Activated naive CD8-positive, alpha-beta T cell treated with anti-CD3 and anti-CD28 coated beads, Interleukin-2, amount 50 U/mL, for 24 hours (primary cell): Measurements from ENCODE around the gene B3GNT2.
"Not testable (repeated sequence)": the region's sequence is repeated elsewhere in the genome, so short reads cannot be mapped to it uniquely, and the experiment has no call there.

ENCODE experiments used
- ATAC-seq: fragments of 150-1000 bp; cut with Tn5 transposase; one replicate; pipeline ENCODE4 v1.10.0; 2021
- DNase-seq: peaks from one replicate; pipeline ENCODE4 v3.0.0; 2021
- H3K27ac Mint-ChIP-seq: one replicate; pipeline ENCODE4 v1.8.0; 2021; ENCODE audit warnings: mild to moderate bottlenecking, mixed read lengths
- H3K27me3 Mint-ChIP-seq: one replicate; pipeline ENCODE4 v1.8.0; 2021; ENCODE audit warnings: mixed read lengths
- H3K36me3 Mint-ChIP-seq: one replicate; pipeline ENCODE4 v1.8.0; 2021; ENCODE audit warnings: low read depth, mixed read lengths
- H3K4me1 Mint-ChIP-seq: one replicate; pipeline ENCODE4 v1.8.0; 2021; ENCODE audit warnings: mixed read lengths
- H3K4me3 Mint-ChIP-seq: one replicate; pipeline ENCODE4 v1.8.0; 2021; ENCODE audit warnings: mild to moderate bottlenecking, moderate library complexity, mixed read lengths
- H3K9me3 Mint-ChIP-seq: one replicate; pipeline ENCODE4 v1.8.0; 2021; ENCODE audit warnings: mixed read lengths

The B3GNT2 gene

DNA sequence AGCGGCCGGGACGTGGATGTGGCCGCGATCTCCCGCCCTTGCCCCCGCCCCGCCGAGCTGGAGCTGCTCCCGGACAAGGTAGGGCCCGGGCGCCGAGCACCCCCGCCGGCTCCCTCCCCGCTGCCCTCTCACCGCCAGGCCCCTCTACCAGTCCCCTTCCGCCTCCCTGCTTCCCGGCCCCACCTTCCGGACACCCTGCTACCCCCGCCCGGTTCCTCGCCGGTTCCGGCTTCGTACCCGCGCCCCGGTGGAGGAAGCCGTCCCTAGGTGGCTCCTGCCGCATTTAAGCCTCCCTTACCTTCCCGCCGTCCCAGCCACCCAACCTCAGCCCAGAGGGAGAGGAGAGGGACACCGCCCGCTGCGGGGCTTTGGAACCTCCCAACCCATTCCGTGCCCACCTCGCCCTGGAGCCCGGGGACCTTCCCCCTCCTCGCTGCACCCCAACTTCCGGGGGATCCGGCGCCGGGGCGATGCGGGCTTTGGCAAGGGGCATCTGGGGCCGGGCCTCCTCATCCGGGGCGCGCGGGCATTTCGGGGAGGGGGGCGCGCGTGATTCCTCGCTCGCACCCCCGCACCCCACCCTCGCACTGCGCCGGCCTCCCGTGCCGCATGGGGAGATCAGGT, 475 bp downstream of the B3GNT2 start:
- no peaks in the 10 kb centered on the region for H3K9me3 Mint-ChIP-seq
- DNase-seq (peak; percentile 67), ATAC-seq (peak; percentile 39)
- peak overlapping the region; percentile 83 for H3K4me3 Mint-ChIP-seq
- peaks cover 10% of the 10 kb centered on the region for H3K36me3 Mint-ChIP-seq
- H3K27me3 Mint-ChIP-seq, result no peaks in the 10 kb centered on the region
- H3K27ac Mint-ChIP-seq, result peak overlapping the region; percentile 83
- peaks cover 35% of the 10 kb centered on the region for H3K4me1 Mint-ChIP-seq

DNA sequence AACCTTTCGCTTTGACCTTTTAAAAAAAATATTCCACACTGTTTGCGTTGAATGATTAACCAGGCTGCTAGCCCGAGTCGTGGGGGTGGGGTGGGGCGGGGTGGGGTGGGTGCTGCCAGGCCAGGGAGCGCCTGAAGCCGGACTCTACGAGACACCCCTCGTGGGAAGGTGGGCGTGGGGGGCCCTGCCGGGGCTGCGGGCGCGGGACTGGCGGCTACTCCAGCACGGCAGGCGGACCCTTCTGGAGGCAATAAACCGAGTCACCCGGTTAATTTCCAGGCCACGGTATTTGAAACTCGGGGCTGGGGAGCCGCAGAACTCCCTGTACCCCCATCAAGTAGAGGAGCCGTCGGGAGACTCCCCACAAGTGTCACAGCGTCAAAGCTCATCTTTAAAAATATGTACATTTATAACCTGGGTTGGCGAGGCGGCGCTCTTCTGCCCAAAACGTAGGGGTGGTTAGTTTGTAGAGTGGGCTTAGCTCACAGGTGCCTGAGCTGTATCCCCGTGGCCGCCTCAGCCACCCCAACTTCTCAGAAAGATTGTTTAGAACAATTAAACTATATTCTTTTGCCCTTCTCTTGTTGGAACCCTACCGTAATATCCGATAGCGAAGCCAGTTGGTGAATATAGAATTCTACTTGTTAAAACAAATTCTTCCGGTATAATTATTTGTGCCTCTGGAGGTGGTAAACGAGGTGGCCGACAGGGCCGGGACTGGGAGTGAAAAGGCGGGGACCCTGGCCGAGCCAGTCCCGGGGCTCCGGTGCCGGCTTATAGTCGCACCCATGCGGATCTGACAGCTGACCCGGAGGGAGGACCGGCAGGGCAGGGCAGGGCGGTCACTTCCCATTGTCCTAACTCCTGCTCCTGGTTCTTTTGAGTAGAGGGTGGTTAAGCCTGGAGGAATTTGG, 1.4 kb downstream of the B3GNT2 start:
- H3K36me3 Mint-ChIP-seq, result peaks cover 10% of the 10 kb centered on the region
- peak overlapping the region; percentile 83 for H3K4me3 Mint-ChIP-seq
- H3K27ac Mint-ChIP-seq, result peak overlapping the region; percentile 93
- H3K9me3 Mint-ChIP-seq, result no peaks in the 10 kb centered on the region
- peak; percentile 53 for DNase-seq
- peaks cover 44% of the 10 kb centered on the region for H3K4me1 Mint-ChIP-seq
- ATAC-seq, result peak; percentile 17
- no peaks in the 10 kb centered on the region for H3K27me3 Mint-ChIP-seq

DNA sequence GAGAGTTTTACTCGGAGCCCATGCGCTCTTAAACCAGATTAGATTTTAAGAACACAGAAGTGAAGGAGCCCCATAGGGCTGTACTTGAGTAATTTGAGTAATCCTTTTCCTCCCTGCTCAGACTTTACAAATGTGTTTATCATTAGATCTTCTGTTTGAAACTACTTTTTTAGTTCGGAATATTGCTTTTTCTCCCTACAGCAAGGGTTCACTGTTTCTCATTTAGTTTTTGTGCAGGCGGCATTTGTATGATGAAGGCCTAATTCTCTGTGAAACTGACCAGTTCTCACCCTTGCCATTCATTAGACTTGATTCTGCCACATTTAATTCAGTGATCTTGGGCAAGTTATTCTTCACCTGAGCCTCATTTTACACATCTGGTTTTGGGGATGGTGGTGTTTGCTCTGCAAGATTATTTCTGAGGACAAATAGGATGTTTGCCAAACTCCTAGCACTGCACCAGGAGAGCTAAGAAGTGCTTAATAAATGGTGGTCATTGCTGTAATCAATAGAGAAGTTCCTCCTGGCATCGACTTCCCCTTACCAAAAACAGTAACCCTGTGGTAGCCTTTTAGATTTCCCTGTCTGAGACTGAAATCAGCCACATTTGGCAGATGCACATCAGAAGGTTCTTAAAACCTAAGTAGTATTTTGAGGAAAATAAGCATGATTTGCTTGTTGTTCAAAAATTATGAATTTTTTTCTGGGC, 2.2 kb downstream of the B3GNT2 start:
- peak overlapping the region; percentile 93 for H3K27ac Mint-ChIP-seq
- no peak for ATAC-seq

DNA sequence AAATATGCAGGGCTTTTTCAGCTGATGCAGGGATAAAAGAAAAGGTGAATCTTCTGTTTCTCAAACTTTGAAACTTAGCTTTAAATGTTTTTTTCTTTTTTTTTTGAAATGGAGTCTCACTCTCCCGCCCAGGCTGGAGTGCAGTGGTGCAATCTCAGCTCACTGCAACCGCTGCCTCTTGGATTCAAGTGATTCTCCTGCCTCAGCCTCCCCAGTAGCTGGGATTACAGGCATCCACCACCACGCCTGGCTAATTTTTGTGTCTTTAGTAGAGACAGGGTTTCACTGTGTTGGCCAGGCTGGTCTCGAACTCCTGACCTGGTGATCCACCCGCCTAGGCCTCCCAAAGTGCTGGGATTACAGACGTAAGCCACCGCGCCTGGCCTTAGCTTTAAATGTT, 2.9 kb downstream of the B3GNT2 start:
- Mint-ChIP-seq H3K27ac (peak overlapping the region; percentile 93), H3K36me3 (peaks cover 16% of the 10 kb centered on the region), H3K4me3 (peak overlapping the region; percentile 83), H3K4me1 (peaks cover 60% of the 10 kb centered on the region)
- not testable (repeated sequence) for H3K27me3 Mint-ChIP-seq, H3K9me3 Mint-ChIP-seq, DNase-seq, ATAC-seq

More for the DNA sequence above, 2.2 kb downstream of the B3GNT2 start:
- DNase-seq, result no peak
- peaks cover 14% of the 10 kb centered on the region for H3K36me3 Mint-ChIP-seq
- peaks cover 52% of the 10 kb centered on the region for H3K4me1 Mint-ChIP-seq
- H3K9me3 Mint-ChIP-seq, result no peaks in the 10 kb centered on the region
- no peaks in the 10 kb centered on the region for H3K27me3 Mint-ChIP-seq
- H3K4me3 Mint-ChIP-seq, result peak overlapping the region; percentile 83

DNA sequence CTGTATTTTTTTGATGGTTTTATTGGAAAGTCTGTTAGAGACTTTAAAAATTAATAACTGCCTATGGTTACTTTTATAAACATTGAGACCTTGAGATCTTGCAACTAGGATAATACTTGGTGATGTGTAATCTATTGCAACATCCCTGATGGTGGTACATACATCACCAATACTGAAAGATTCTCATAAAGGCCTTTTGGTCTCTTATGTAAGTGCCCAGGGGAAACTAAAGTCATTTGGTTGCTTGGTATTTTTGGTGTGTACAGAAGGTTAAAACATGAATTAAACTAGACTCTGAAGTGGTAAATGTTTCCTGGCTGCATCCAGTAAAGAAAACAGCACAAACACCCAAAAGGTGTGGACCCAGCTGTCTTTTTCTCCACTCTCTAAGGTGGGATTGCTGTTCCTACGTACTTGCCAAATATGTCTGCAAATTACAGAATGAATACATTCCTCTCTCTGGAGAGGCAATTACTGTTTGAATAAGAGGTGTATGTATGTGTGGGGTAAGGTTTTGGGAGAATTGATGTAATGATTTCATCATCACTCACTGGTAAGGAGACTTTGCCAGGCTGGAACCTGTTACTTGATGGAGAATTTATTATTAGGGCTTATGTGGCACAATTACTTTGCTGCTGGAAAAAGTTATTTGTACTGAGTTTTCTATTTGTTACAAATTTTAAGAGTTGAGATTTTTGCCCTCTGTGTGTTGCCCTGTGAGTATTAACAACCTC, 3.6 kb downstream of the B3GNT2 start:
- H3K36me3 Mint-ChIP-seq, result peaks cover 16% of the 10 kb centered on the region
- H3K4me1 Mint-ChIP-seq, result peaks cover 66% of the 10 kb centered on the region
- H3K27ac Mint-ChIP-seq, result peak overlapping the region; percentile 93
- H3K4me3 Mint-ChIP-seq, result peak overlapping the region; percentile 83
- DNase-seq (no peak), ATAC-seq (no peak)
- no peaks in the 10 kb centered on the region for H3K9me3 Mint-ChIP-seq
- H3K27me3 Mint-ChIP-seq, result no peaks in the 10 kb centered on the region

DNA sequence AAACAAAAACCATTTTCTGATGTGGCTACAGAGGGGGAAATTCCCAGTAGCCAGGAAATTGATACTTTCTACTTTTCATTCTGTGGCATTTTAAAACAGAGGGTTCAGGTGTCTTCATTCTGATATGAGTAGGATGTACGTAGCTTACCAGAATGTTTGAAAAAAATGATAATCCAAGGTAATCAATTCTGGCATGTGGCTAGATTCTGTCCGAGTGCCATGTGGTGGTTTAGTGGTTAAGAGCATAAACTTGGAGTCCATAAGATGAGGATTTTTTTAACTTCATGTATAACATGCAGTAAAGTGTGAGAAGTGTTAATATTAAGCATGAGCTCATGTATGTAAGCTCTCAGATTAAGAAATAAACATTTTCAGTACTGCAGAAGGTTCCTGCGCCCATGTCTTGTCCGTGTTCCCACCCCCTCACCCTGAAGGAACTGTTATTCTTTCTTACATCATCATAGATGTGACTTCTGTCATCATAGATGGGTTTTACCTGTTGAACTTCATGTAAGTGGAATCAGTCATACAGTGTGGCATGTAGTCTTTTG, 4.5 kb downstream of the B3GNT2 start:
- Mint-ChIP-seq H3K4me3 (peak overlapping the region; percentile 83), H3K4me1 (peaks cover 74% of the 10 kb centered on the region), H3K36me3 (peaks cover 18% of the 10 kb centered on the region), H3K27me3 (no peaks in the 10 kb centered on the region), H3K27ac (peak overlapping the region; percentile 93), H3K9me3 (no peaks in the 10 kb centered on the region)
- no peak for DNase-seq
- ATAC-seq, result peak; percentile 7

DNA sequence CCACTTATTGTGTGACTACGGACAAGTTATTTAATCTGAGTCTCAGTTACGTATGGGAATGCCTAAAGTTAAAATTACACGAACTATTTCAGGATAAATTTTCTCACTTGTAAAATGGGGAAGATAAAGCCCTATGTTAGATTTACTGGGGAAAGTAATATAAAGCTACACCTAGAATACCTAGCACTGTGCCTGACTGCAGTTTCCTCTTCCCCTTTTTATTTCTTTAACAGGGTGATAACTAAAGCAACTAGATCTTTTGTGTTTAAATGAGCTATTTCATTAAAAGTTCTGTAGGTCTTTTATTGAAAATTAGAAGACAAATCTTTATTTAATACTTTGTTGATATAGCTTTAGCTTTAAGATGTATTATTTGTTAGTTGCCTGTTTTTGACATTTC, 5.0 kb downstream of the B3GNT2 start:
- Mint-ChIP-seq H3K36me3 (peaks cover 18% of the 10 kb centered on the region), H3K4me1 (peaks cover 79% of the 10 kb centered on the region), H3K27me3 (no peaks in the 10 kb centered on the region), H3K27ac (peak overlapping the region; percentile 93), H3K4me3 (peak overlapping the region; percentile 83), H3K9me3 (no peaks in the 10 kb centered on the region)
- DNase-seq (no peak), ATAC-seq (no peak)

DNA sequence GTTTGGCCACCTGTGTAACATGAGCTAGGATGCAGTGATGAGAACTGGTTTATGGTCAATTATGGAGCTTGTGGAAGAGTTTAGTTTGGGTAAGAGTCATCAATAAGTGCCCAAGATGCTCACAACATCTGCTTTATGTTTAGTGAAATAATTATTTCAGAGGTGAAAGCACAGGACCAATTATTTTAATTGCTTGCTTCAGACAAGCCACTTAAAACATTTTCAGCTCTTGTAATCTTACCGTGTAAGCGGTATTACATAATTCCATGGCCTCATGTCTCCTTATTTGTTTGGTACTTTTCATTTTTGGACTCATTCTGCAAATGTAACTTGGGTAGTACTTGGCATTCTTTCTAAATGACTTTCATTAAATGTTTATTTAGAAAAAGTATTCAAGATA, 5.4 kb downstream of the B3GNT2 start:
- DNase-seq (no peak), ATAC-seq (no peak)
- Mint-ChIP-seq H3K9me3 (no peaks in the 10 kb centered on the region), H3K4me3 (peak overlapping the region; percentile 83), H3K27ac (peak overlapping the region; percentile 93), H3K4me1 (peaks cover 83% of the 10 kb centered on the region), H3K27me3 (no peaks in the 10 kb centered on the region), H3K36me3 (peaks cover 18% of the 10 kb centered on the region)

DNA sequence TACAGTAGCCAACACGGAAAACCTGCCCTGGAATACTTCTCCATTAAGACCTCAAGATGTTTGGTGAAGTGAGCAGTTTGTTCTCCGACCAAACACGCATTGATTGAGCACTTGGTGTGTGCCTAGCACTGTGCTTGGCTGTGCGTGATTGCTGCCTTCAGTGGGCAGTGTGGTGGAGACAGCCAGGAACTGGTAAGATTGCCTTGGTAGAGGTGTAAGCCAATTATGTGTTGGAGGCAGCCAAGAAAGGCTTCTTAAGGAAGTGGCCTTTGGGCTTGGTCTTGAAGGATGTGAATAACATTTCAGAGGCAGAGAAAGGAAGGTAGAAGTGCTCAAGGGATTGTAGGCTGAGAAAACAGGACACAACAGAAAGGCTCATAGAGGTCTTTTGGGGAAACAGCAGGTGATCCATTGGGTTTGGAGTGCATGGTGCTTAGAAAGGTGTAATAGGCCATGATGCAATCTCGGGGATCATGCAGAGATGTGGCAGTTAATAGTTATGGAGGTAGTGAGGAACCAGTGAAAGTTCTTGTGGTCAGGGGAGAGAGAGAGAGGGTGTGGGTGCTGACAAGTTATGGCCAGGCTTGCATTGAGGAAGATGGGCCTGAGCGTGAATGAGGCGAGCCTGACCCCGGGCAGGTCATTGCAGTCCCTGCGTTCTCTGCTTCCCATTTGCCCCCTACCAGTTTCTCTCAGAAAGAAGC, 6.3 kb downstream of the B3GNT2 start:
- DNase-seq, result no peak
- H3K4me1 Mint-ChIP-seq, result peaks cover 92% of the 10 kb centered on the region
- peak overlapping the region; percentile 93 for H3K27ac Mint-ChIP-seq
- ATAC-seq, result peak; percentile 17
- no peaks in the 10 kb centered on the region for H3K9me3 Mint-ChIP-seq
- H3K36me3 Mint-ChIP-seq, result peaks cover 22% of the 10 kb centered on the region
- H3K4me3 Mint-ChIP-seq, result peak overlapping the region; percentile 83
- H3K27me3 Mint-ChIP-seq, result no peaks in the 10 kb centered on the region

DNA sequence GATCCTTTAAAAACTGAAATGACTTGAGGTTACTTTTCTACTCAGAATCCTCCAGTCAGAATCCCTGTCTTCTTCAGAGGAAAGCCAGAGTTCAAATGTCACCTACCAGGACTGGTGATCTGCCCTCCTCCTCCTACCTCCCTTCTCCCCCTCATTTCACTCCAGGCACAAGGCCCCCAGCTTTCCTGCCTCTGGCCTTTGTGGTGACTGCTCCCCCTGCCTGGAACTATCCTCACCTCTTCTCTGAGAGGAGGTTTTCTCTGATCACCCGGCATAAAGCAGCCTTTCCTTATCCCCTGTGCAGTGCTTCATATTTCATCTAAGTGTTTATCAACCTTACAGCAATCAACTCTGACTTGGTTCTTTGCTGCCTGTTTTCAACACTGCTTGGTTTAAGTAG, 6.8 kb downstream of the B3GNT2 start:
- peak overlapping the region; percentile 83 for H3K4me3 Mint-ChIP-seq
- no peaks in the 10 kb centered on the region for H3K27me3 Mint-ChIP-seq
- DNase-seq (no peak), ATAC-seq (peak; percentile 9)
- no peaks in the 10 kb centered on the region for H3K9me3 Mint-ChIP-seq
- peaks cover 97% of the 10 kb centered on the region for H3K4me1 Mint-ChIP-seq
- H3K27ac Mint-ChIP-seq, result peak overlapping the region; percentile 93
- peaks cover 23% of the 10 kb centered on the region for H3K36me3 Mint-ChIP-seq

DNA sequence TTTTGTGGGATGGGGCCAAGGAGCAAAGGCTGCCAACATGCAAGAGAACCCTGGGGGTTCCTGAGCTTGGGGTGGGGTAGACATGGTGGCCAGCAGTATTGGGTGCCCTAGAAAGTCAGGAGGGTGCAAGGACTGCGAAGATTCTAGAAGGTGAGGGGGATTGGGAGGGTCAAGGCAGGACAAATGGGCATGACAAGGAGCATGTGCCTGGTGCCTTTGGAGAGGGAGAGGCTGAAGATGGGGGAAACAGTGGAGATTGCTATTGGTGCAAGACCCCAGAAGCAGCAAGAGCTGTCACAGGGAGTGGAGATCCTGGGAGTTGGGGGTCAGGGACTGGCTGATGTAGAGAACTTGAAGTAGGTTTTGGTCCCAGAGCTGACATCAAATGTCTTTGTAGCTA, 7.5 kb downstream of the B3GNT2 start:
- Mint-ChIP-seq H3K4me3 (no peak overlapping the region), H3K27ac (no peak overlapping the region), H3K9me3 (no peaks in the 10 kb centered on the region), H3K27me3 (no peaks in the 10 kb centered on the region), H3K4me1 (peaks cover 99% of the 10 kb centered on the region), H3K36me3 (peaks cover 22% of the 10 kb centered on the region)
- DNase-seq (no peak), ATAC-seq (no peak)

DNA sequence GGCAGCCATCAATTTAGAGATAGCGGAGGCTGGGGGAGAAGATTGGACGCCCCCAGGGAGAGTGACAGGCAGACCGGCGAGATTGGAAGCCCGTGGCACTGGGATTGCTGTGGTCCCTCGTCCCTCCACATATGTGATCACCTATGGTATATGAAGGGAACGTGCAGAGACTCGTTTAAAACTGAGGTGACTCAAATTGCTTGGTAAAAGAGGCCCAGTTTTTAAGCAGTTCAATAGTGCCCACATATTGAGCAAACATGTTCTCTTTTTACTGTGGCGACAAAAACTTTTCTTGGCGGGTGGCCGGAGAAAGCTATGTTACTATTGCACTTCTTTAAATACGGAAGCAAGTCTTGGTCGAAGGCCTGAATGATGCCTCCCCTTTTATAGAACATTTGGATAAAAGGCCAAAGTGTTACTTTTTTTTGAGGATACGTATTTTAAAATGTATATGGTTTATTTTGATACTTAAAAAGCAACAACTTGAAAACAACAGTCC, 9.1 kb downstream of the B3GNT2 start:
- Mint-ChIP-seq H3K27ac (peak overlapping the region; percentile 15), H3K4me1 (peaks cover 99% of the 10 kb centered on the region), H3K27me3 (no peaks in the 10 kb centered on the region), H3K4me3 (no peak overlapping the region), H3K36me3 (peaks cover 31% of the 10 kb centered on the region), H3K9me3 (peaks cover 1% of the 10 kb centered on the region)
- no peak for ATAC-seq
- DNase-seq, result no peak

DNA sequence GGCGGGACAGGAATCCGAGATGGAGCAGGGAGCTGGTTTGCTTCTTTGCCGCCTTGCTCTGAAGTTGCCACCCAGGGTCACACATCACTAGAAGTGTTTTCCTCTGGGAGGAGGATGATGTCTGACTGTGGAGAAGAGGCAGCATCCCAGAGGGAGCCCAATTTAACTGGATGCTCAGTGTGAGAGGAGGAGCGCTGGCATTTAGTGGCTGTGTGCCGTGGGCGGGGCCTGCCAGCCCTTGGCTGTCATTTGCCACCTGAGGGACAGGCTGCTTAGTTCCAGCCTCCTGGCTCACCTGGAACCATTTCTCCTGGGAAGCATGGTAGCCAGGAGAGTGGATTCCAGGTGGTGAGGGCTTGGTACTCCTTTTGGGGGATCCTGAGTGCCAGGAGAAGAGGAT, 9.6 kb downstream of the B3GNT2 start:
- Mint-ChIP-seq H3K4me1 (peaks cover 97% of the 10 kb centered on the region), H3K27me3 (no peaks in the 10 kb centered on the region), H3K4me3 (no peak overlapping the region), H3K36me3 (peaks cover 33% of the 10 kb centered on the region), H3K9me3 (peaks cover 4% of the 10 kb centered on the region), H3K27ac (peak overlapping the region; percentile 15)
- DNase-seq (no peak), ATAC-seq (no peak)
